ENCODE measurements around the gene FZR1. TPM values are rescaled to one million over a fixed set of nuclear protein-coding genes. Genes with fewer than 3 reads are reported as not detected.

FZR1 gene
- total RNA-seq, 1 experiment from 2014 or later = 57.0 TPM

DNA sequence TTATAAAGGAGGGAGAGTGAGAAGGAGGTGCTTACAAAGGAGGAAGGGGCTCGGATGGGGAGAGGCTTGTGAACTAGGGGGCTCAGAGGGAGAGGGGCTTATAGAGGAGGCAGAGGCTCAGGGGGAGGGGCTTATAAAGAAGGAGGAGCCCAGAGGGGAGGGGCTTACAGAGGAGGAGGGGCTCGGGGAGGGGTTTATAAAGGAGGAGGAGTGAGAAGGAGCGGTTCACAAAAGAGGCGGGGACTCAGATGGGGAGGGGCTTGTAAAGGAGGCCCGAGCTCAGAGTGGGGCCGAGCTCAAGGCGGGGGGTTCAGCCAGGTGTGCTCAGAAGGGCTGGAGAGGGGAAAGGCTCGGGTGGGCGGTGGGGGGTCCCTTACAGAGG is 26.3 kb upstream of the FZR1 start:
- CTCF ChIA-PET = no interaction called here
- TF ChIP-seq, protein P1, sequence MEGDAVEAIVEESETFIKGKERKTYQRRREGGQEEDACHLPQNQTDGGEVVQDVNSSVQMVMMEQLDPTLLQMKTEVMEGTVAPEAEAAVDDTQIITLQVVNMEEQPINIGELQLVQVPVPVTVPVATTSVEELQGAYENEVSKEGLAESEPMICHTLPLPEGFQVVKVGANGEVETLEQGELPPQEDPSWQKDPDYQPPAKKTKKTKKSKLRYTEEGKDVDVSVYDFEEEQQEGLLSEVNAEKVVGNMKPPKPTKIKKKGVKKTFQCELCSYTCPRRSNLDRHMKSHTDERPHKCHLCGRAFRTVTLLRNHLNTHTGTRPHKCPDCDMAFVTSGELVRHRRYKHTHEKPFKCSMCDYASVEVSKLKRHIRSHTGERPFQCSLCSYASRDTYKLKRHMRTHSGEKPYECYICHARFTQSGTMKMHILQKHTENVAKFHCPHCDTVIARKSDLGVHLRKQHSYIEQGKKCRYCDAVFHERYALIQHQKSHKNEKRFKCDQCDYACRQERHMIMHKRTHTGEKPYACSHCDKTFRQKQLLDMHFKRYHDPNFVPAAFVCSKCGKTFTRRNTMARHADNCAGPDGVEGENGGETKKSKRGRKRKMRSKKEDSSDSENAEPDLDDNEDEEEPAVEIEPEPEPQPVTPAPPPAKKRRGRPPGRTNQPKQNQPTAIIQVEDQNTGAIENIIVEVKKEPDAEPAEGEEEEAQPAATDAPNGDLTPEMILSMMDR (conservative IDR thresholded peaks at IDR 0.05) = no peak
- no peak for TF ChIP-seq EZH2 (IDR thresholded peaks at IDR 0.05; ENCODE audit: low read depth)
- Histone ChIP-seq H3K36me3 (ENCODE audit: low read depth) (no peaks in the 10 kb centered on the region), H3K79me2 (ENCODE audit: low read depth) (no peaks in the 10 kb centered on the region), H2AFZ (no peak overlapping the region), H3K4me1 (replicated peaks; ENCODE audit: insufficient read depth) (peaks cover 5% of the 10 kb centered on the region; the same call in 1 of the 2 replicates), H3K9me2 (ENCODE audit: insufficient read depth) (no peaks in the 10 kb centered on the region), H3K4me2 (no peak overlapping the region), H3K4me3 (no peak overlapping the region), H3K27ac (no peak overlapping the region), H4K20me1 (ENCODE audit: insufficient read depth) (no peaks in the 10 kb centered on the region), H3K9me3 (ENCODE audit: insufficient read depth, low read depth) (no peaks in the 10 kb centered on the region), H3K27me3 (ENCODE audit: insufficient read depth, low read depth) (no peaks in the 10 kb centered on the region), H3F3A (ENCODE audit: insufficient read depth, low read depth) (peaks cover 5% of the 10 kb centered on the region; the same call in 1 of the 2 replicates)
- BruUV-seq (replicated peaks) = no TSS peak
- intact Hi-C loops (cut with micrococcal nuclease; ENCODE audit: unreplicated experiment) = no loop called here
- POLR2A ChIA-PET (ENCODE audit: unreplicated experiment) = no interaction called here
- DNase-seq = no peak

DNA sequence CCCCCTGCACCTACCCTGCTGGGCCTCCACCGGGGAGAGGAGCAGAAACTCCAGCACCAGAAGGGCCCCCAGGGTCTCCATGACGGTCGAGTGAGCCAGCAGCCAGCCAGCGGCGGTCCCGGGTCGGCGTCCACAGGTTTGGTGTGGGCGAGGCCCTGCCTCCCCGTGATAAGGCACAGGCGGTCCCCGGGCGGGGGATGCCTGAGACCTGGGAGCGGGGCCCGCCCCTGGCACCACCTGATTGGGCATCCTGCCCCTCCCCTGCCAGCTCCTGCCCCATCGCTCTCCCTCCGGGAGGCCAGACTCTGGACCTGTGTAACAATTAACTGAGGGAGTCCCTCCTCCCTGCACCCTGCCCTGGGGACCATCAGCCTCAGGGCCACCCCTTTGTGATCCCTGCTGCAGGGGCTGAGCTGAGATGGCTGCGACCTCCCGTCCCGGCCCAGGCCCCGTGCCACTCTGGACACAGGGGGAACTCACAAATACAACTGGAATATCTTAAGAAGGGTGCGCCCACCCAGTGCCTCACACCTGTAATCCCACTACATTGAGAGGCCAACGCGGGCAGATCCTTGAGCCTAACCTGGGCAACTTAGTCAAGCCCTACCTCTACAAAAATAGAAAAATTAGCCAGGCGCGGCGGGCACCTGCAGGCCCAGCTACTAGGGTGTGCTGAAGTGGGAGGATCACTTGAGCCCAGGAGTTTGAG is 25.6 kb upstream of the FZR1 start, which contains the start of gene SMIM24:
TSS of gene SMIM24 (minus strand) at position 143 of the 709 bp plus-strand sequence. CDS start at position 81, 62 bp downstream.
- no peak for DNase-seq
- Histone ChIP-seq H3F3A (ENCODE audit: insufficient read depth, low read depth) (peaks cover 5% of the 10 kb centered on the region; the same call in 1 of the 2 replicates), H4K20me1 (ENCODE audit: insufficient read depth) (no peaks in the 10 kb centered on the region), H3K9me3 (ENCODE audit: insufficient read depth, low read depth) (no peaks in the 10 kb centered on the region), H3K4me3 (no peak within 1 kb of the TSS), H3K79me2 (ENCODE audit: low read depth) (no peaks in the 10 kb centered on the region), H3K4me2 (0 out of 2 replicates have a peak within 1 kb of the TSS, but pooled peaks have one; percentile 26), H3K27ac (no peak within 1 kb of the TSS), H2AFZ (no peak within 1 kb of the TSS), H3K9me2 (ENCODE audit: insufficient read depth) (no peaks in the 10 kb centered on the region), H3K4me1 (replicated peaks; ENCODE audit: insufficient read depth) (peaks cover 5% of the 10 kb centered on the region; the same call in 1 of the 2 replicates), H3K27me3 (ENCODE audit: insufficient read depth, low read depth) (no peaks in the 10 kb centered on the region), H3K36me3 (ENCODE audit: low read depth) (no peaks in the 10 kb centered on the region)
- intact Hi-C loops (cut with micrococcal nuclease; ENCODE audit: unreplicated experiment) = no loop called here
- ChIA-PET POLR2A (ENCODE audit: unreplicated experiment) (no interaction called here), CTCF (no interaction called here)
- no TSS peak for BruUV-seq (replicated peaks)
- TF ChIP-seq, protein P1 (conservative IDR thresholded peaks at IDR 0.05) = no peak
- TF ChIP-seq EZH2 (IDR thresholded peaks at IDR 0.05; ENCODE audit: low read depth) = no peak

DNA sequence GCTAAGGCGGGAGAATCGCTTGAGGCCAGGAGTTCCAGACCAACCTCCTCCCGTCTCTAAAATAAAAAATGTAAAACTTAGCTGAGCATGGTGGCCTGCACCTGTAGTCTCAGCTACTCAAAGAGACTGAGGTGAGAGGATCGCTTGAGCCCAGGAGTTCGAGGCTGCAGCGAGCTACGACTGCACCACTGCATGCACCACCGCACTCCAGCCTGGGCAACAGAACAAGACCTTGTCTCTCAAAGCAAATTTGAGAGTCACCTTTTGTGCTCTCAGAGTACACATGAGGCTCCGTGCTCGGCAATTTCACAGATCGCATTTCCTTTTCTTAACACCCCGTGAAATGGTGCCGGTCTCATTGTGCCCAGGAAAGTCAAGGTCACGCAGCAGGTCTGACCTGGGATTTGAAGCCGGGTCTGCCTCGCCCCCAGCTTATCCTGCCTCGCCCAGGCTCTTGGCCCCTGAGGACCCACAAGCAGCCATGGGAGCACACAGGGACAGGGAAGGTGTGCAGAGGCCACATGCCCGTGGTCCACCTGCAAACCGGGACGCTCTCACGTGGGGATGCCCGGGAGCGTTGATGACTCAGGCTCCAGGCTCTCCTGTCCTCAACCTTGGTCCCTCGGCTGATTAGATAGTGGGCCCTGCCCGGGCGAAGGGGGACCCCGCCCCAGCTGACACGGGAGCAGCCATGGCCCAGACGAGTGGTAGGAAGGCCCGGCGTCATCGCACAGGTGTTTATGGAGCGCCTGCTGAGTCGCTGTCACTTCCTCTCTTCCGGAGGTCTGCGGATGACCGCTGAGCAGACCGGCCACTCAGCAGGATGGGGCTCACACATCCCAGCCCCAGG is 24.6 kb upstream of the FZR1 start:
- POLR2A ChIA-PET (ENCODE audit: unreplicated experiment) = no interaction called here
- no peaks in the 10 kb centered on the region for H3K79me2 ChIP-seq (ENCODE audit: low read depth)
- H3K4me3 ChIP-seq = no peak overlapping the region
- H3K4me1 ChIP-seq (replicated peaks; ENCODE audit: insufficient read depth) = peaks cover 5% of the 10 kb centered on the region; the same call in 1 of the 2 replicates
- H3K27ac ChIP-seq = no peak overlapping the region
- DNase-seq = peak; percentile 46 to 56
- peak overlapping the region; percentile 26; the same call in 1 of the 2 replicates for H3K4me2 ChIP-seq
- H3K9me2 ChIP-seq (ENCODE audit: insufficient read depth) = no peaks in the 10 kb centered on the region
- H3K36me3 ChIP-seq (ENCODE audit: low read depth) = no peaks in the 10 kb centered on the region
- H2AFZ ChIP-seq = no peak overlapping the region
- no peaks in the 10 kb centered on the region for H3K9me3 ChIP-seq (ENCODE audit: insufficient read depth, low read depth)
- intact Hi-C loops (cut with micrococcal nuclease; ENCODE audit: unreplicated experiment) = no loop called here
- peaks cover 5% of the 10 kb centered on the region; the same call in 1 of the 2 replicates for H3F3A ChIP-seq (ENCODE audit: insufficient read depth, low read depth)
- CTCF ChIA-PET = no interaction called here
- BruUV-seq (replicated peaks) = no TSS peak
- TF ChIP-seq, protein P1 (conservative IDR thresholded peaks at IDR 0.05) = no peak
- TF ChIP-seq EZH2 (IDR thresholded peaks at IDR 0.05; ENCODE audit: low read depth) = no peak
- H3K27me3 ChIP-seq (ENCODE audit: insufficient read depth, low read depth) = no peaks in the 10 kb centered on the region
- no peaks in the 10 kb centered on the region for H4K20me1 ChIP-seq (ENCODE audit: insufficient read depth)
